NCI-H2227 treated with DMSO at 0.1 percent for 48 hours (cell line): ENCODE results near the gene POLR3H.
A peak's percentile ranks its signal among the peaks of the same experiment; 100 is the strongest.

Experiments
- DNase-seq: peaks from one replicate; lab custom pipeline; 2025; lab: John Stamatoyannopoulos, UW

Gene POLR3H

GRCh38 chr22:41516462-41516861 lies 27.8 kb downstream of the POLR3H start:
- no peak for DNase-seq

- DNase-seq, result no peak
Measured at GRCh38 chr22:41513391-41513790, 30.9 kb downstream of the POLR3H start.

- DNase-seq, result peak; percentile 43
Measured at GRCh38 chr22:41512421-41513194, 31.7 kb downstream of the POLR3H start.

- no peak for DNase-seq
Measured at GRCh38 chr22:41511521-41511968, 32.7 kb downstream of the POLR3H start.

GRCh38 chr22:41508770-41509170 lies 35.5 kb downstream of the POLR3H start:
- DNase-seq, result no peak

GRCh38 chr22:41507330-41508063 lies 36.8 kb downstream of the POLR3H start:
- no peak for DNase-seq

GRCh38 chr22:41505511-41506220 lies 38.6 kb downstream of the POLR3H start:
- DNase-seq, result no peak

- DNase-seq, result no peak
Measured at GRCh38 chr22:41504816-41505215, 39.5 kb downstream of the POLR3H start.

- DNase-seq, result no peak
Measured at GRCh38 chr22:41504397-41504796, 39.9 kb downstream of the POLR3H start.

GRCh38 chr22:41501209-41501608 lies 43.1 kb downstream of the POLR3H start:
- DNase-seq, result no peak

GRCh38 chr22:41500303-41500702 lies 44.0 kb downstream of the POLR3H start:
- DNase-seq, result no peak

GRCh38 chr22:41499624-41500280 lies 44.5 kb downstream of the POLR3H start:
- no peak for DNase-seq

- DNase-seq, result no peak
Measured at GRCh38 chr22:41498303-41498835, 45.9 kb downstream of the POLR3H start.

GRCh38 chr22:41491374-41492100 lies 52.7 kb downstream of the POLR3H start:
- no peak for DNase-seq

GRCh38 chr22:41488596-41489385 lies 55.5 kb downstream of the POLR3H start:
- DNase-seq, result no peak

GRCh38 chr22:41488076-41488475 lies 56.2 kb downstream of the POLR3H start:
- no peak for DNase-seq

- DNase-seq, result no peak
Measured at GRCh38 chr22:41487037-41487935, 57.0 kb downstream of the POLR3H start.

GRCh38 chr22:41485033-41485432 lies 59.2 kb downstream of the POLR3H start:
- no peak for DNase-seq

- no peak for DNase-seq
Measured at GRCh38 chr22:41482319-41482935, 61.8 kb downstream of the POLR3H start.
